Measurements from ENCODE around the gene FAAP20. TPM values are rescaled to one million over a fixed set of nuclear protein-coding genes. Genes with fewer than 3 reads are reported as not detected.
A peak's percentile ranks its signal among the peaks of the same experiment; 100 is the strongest.

Gene FAAP20
- total and polyA plus RNA-seq, 2 donors (not counting 1 experiment from before 2014, with no cell fraction given) = 31.2 to 68.1 TPM

DNA sequence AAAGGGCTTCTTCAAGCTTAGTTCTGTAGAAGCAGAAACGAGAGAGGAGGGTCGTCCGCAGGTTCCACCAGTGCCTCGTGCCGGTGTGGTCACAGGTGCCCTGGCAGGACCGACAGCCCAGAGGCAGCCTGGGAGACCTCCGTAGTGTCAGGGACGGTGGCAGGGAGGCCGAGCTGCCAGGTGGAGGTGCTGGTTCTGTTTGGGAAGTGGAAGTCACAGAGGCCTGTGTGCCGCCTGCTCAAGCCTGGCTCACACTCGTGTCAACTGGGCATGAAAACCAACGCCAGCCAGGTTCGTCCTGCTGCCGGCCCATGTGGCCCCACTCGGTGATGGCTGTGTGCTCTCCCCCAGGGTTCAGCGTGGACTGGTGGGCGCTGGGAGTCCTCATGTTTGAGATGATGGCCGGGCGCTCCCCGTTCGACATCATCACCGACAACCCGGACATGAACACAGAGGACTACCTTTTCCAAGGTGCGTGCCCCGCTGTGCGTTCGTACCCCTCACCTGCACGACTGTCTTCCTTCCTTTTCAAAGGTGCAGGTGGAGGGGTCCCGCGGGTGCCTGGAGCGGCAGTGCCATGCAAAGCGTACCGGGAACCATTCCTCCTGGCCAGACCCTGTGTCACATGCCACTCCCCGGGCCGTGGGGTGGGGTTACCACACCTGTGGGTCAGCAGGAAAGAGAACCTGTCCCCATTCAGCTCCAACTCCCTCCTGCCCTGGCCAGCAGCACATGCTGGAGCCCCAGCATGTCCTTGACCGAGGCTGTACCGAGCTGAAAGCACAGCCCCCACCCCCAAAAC, 20.8 kb downstream of the FAAP20 start:
- intact Hi-C loops (cut with micrococcal nuclease) = loop anchor here (10.0 kb wide), 1 partner anchor 761 kb away; no protein-coding TSS in a partner anchor
- H4K20me1 ChIP-seq (ENCODE audit: control insufficient read depth, insufficient read depth, low read length, poor library complexity, severe bottlenecking) = no peaks in the 10 kb centered on the region
- 91% methylated on average over 35 of the region's 37 CpGs for WGBS (ENCODE audit: insufficient coverage)
- H3K27me3 ChIP-seq (replicated peaks in 1 of 4; ENCODE audit: control extremely low read depth in 1 of 4, control insufficient read depth in 3 of 4, insufficient read depth in 4 of 4, low read length in 3 of 4) = no peaks in the 10 kb centered on the region
- Mint-ChIP-seq H3K4me1 (peaks cover 1% of the 10 kb centered on the region), H3K4me3 (no peak overlapping the region), H3K9me3 (ENCODE audit: insufficient read depth) (no peaks in the 10 kb centered on the region), H3K27me3 (no peaks in the 10 kb centered on the region), H3K27ac (no peak overlapping the region)
- H3K4me1 ChIP-seq (ENCODE audit: control insufficient read depth in 2 of 2, insufficient read depth in 2 of 2, low read length in 2 of 2) = peaks cover 0 to 4% of the 10 kb centered on the region in 2 donors
- H3K4me3 ChIP-seq (ENCODE audit: control extremely low read depth in 1 of 5, extremely low read depth in 1 of 5, insufficient read depth in 1 of 5, low read depth in 2 of 5, low read length in 4 of 5) = no peak overlapping the region
- POLR2A ChIA-PET = no interaction called here
- ATAC-seq (ENCODE audit: low read depth) (no peak), DNase-seq (no peak)
- peak overlapping the region; percentile 35 for H3K4me2 ChIP-seq (replicated peaks; ENCODE audit: low read depth, low read length, poor library complexity, severe bottlenecking)
- H3K36me3 ChIP-seq (replicated peaks in 1 of 2; ENCODE audit: control extremely low read depth in 1 of 2, control insufficient read depth in 1 of 2, extremely low read depth in 1 of 2, insufficient read depth in 2 of 2, low read length in 1 of 2) = peaks cover 0 to 4% of the 10 kb centered on the region in 2 experiments
- no peak overlapping the region for H3K27ac ChIP-seq (ENCODE audit: low read length in 2 of 2)
- CTCF ChIA-PET = interaction anchor here (0.8 to 2.5 kb wide), 18 partner anchors 9 to 413 kb away, joined by 3 to 12 read pairs (median 4); partner anchors contain the start of genes FAAP20 and PRXL2B
- H2AFZ ChIP-seq (ENCODE audit: insufficient read depth, low read depth, low read length, poor library complexity, severe bottlenecking) = no peak overlapping the region
- no peaks in the 10 kb centered on the region for H3K79me2 ChIP-seq (ENCODE audit: control insufficient read depth, insufficient read depth, low read length)
- no peaks in the 10 kb centered on the region for H3K9me3 ChIP-seq (ENCODE audit: control extremely low read depth in 1 of 3, control insufficient read depth in 2 of 3, insufficient read depth in 1 of 3, low read length in 2 of 3)
- TF ChIP-seq, protein P1, sequence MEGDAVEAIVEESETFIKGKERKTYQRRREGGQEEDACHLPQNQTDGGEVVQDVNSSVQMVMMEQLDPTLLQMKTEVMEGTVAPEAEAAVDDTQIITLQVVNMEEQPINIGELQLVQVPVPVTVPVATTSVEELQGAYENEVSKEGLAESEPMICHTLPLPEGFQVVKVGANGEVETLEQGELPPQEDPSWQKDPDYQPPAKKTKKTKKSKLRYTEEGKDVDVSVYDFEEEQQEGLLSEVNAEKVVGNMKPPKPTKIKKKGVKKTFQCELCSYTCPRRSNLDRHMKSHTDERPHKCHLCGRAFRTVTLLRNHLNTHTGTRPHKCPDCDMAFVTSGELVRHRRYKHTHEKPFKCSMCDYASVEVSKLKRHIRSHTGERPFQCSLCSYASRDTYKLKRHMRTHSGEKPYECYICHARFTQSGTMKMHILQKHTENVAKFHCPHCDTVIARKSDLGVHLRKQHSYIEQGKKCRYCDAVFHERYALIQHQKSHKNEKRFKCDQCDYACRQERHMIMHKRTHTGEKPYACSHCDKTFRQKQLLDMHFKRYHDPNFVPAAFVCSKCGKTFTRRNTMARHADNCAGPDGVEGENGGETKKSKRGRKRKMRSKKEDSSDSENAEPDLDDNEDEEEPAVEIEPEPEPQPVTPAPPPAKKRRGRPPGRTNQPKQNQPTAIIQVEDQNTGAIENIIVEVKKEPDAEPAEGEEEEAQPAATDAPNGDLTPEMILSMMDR (IDR thresholded peaks at IDR 0.05) = no peak
- no peak for TF ChIP-seq EZH2 (IDR thresholded peaks at IDR 0.05; ENCODE audit: borderline replicate concordance, insufficient read depth, low read depth, low read length, poor library complexity, severe bottlenecking)
- H3K9ac ChIP-seq (ENCODE audit: low read length) = no peak overlapping the region

All from B cell (primary cell).